Stimulated activated CD4-positive, alpha-beta T cell treated with anti-CD3 and anti-CD28 coated beads, Interleukin-1b, Interleukin-23, amount 100 ng/mL, for 1 hour (primary cell): ENCODE data around the gene FAM3C.
A peak's percentile ranks its signal among the peaks of the same experiment; 100 is the strongest.
"Not testable (repeated sequence)": the region's sequence is repeated elsewhere in the genome, so short reads cannot be mapped to it uniquely, and the experiment has no call there.

ENCODE experiments used
- DNase-seq, 2 donors: peaks; one replicate each; pipeline ENCODE4 v3.0.0-alpha.2; 2020; ENCODE audit warnings: low read depth in 2 of 2

Gene FAM3C

GRCh38 chr7:121395961-121396757 is at the start of gene FAM3C:
FAM3C (minus strand) TSS chr7:121396308; CDS start chr7:121382969, 13,339 bp downstream.
- peak; percentile 54 to 80 for DNase-seq

GRCh38 chr7:121442845-121443244 is 46.7 kb upstream of the FAM3C start:
- DNase-seq = no peak

GRCh38 chr7:121440857-121441503 is 44.9 kb upstream of the FAM3C start:
- DNase-seq = no peak

- peak; percentile 6 to 45 for DNase-seq
Observed at GRCh38 chr7:121438043-121438955, 42.2 kb upstream of the FAM3C start.

- no peak for DNase-seq
Observed at GRCh38 chr7:121437470-121437869, 41.4 kb upstream of the FAM3C start.

- no peak for DNase-seq
Observed at GRCh38 chr7:121436688-121437087, 40.6 kb upstream of the FAM3C start.

GRCh38 chr7:121436136-121436535 is 40.0 kb upstream of the FAM3C start:
- no peak for DNase-seq

GRCh38 chr7:121433775-121434174 is 37.7 kb upstream of the FAM3C start:
- DNase-seq = no peak

GRCh38 chr7:121432486-121432885 is 36.4 kb upstream of the FAM3C start:
- not testable (repeated sequence) for DNase-seq

- no peak for DNase-seq
Observed at GRCh38 chr7:121431996-121432395, 35.9 kb upstream of the FAM3C start.

GRCh38 chr7:121431389-121431995 is 35.4 kb upstream of the FAM3C start:
- DNase-seq = no peak

- no peak for DNase-seq
Observed at GRCh38 chr7:121430558-121430957, 34.5 kb upstream of the FAM3C start.

- DNase-seq = no peak
Observed at GRCh38 chr7:121429798-121430197, 33.7 kb upstream of the FAM3C start.

GRCh38 chr7:121428855-121429489 is 32.9 kb upstream of the FAM3C start:
- DNase-seq = no peak

GRCh38 chr7:121421743-121422142 is 25.6 kb upstream of the FAM3C start:
- not testable (repeated sequence) for DNase-seq

GRCh38 chr7:121420976-121421375 is 24.9 kb upstream of the FAM3C start:
- DNase-seq = no peak

GRCh38 chr7:121419201-121420148 is 23.4 kb upstream of the FAM3C start:
- no peak for DNase-seq

GRCh38 chr7:121416533-121416932 is 20.4 kb upstream of the FAM3C start:
- no peak for DNase-seq

- no peak for DNase-seq
Observed at GRCh38 chr7:121414436-121414835, 18.3 kb upstream of the FAM3C start.

- DNase-seq = no peak
Observed at GRCh38 chr7:121411597-121411979, 15.5 kb upstream of the FAM3C start.
